Thoracic aorta (tissue), 2 donors: Measurements from ENCODE around the gene NCL. TPM values are rescaled to one million over a fixed set of nuclear protein-coding genes. Genes with fewer than 3 reads are reported as not detected.

Experiments
- ATAC-seq: fragments of 150-250 bp; one replicate; pipeline ENCODE4 v1.8.0; 2017; ENCODE audit warnings: low read depth; ENCODE audit not compliant: insufficient number of reproducible peaks, low FRiP score
- DNase-seq: peaks from one replicate; pipeline ENCODE4 v3.0.0-alpha.2; 2020; ENCODE audit warnings: low spot score
- H3K27ac ChIP-seq, 2 donors: fragments of 200-600 bp; sonication (generic); 1 replicate in 1 of 2; 2 replicates in 1 of 2; pipeline ENCODE4 v1.5.1; 2016; ENCODE audit warnings: mild to moderate bottlenecking in 2 of 2, moderate library complexity in 2 of 2
- H3K27me3 ChIP-seq: fragments of 200-600 bp; sonication (generic); replicated peaks from 2 replicates; pipeline ENCODE4 v1.6.0; 2016; ENCODE audit warnings: mild to moderate bottlenecking; ENCODE audit not compliant: insufficient read depth
- H3K36me3 ChIP-seq: fragments of 200-600 bp; sonication (generic); one replicate; pipeline ENCODE4 v1.5.1; 2016
- H3K4me1 ChIP-seq, 2 donors: fragments of 200-600 bp; sonication (generic); 1 replicate in 1 of 2; 2 replicates in 1 of 2; pipeline versions ENCODE4 v1.5.1 to v1.6.0; 2016; ENCODE audit warnings: low read depth in 2 of 2, mild to moderate bottlenecking in 1 of 2; ENCODE audit not compliant: control insufficient read depth in 1 of 2
- H3K4me3 ChIP-seq: fragments of 200-600 bp; sonication (generic); 2 replicates; pipeline ENCODE4 v1.5.1; 2016; ENCODE audit warnings: mild to moderate bottlenecking
- H3K9me3 ChIP-seq: fragments of 200-600 bp; sonication (generic); 2 replicates; pipeline ENCODE4 v1.5.1; 2016
- CTCF ChIP-seq: fragments of 200-600 bp; sonication (generic); IDR thresholded peaks from one replicate; pipeline ENCODE4 v1.5.1; 2019; ENCODE audit warnings: antibody characterized with exemption
- total RNA-seq, 2 donors: library from RNA; depleted of rRNA; stranded (reverse); fragments of >200 nt; gene quantifications; one replicate each; pipeline versions ENCODE4 v1.1.0 to v1.2.3, GENCODE V29; 2016

NCL gene
- total RNA-seq, 2 donors from 2014 or later = 80.4 to 210 TPM

DNA sequence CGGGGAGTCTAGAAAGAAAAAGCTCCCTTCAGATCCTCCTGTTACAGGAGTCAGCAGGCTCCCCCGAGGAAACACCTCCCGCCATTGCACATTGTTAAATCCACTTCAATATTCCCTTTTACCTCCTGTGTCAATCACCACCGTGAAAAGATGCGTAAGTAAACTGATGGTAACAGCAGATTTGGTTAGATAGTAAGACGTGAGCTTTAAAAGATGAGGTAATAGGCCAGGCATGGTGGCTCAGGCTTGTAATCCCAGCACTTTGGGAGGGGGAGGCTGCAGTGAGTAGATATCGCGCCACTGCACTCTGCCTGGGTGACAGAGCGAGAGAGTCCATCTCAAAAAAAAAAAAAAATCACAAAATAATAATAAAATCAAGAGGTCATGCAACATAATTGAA, 15.2 kb upstream of the NCL start:
- ATAC-seq = no peak
- H3K27ac ChIP-seq = no peak overlapping the region
- no peaks in the 10 kb centered on the region for H3K36me3 ChIP-seq

GRCh38 chr2:231476920-231477319, 12.6 kb upstream of the NCL start:
- H3K4me1 ChIP-seq = peaks cover 0 to 9% of the 10 kb centered on the region in 2 donors
- no peak for DNase-seq
- H3K27me3 ChIP-seq = no peaks in the 10 kb centered on the region
- no peak for TF ChIP-seq CTCF
- H3K27ac ChIP-seq = no peak overlapping the region
- H3K36me3 ChIP-seq = no peaks in the 10 kb centered on the region
- H3K4me3 ChIP-seq = no peak overlapping the region
- no peak for ATAC-seq
- H3K9me3 ChIP-seq = no peaks in the 10 kb centered on the region

More for the DNA sequence above, 15.2 kb upstream of the NCL start:
- no peaks in the 10 kb centered on the region for H3K27me3 ChIP-seq
- H3K4me3 ChIP-seq = no peak overlapping the region
- no peak for TF ChIP-seq CTCF
- peaks cover 0 to 11% of the 10 kb centered on the region in 2 donors for H3K4me1 ChIP-seq
- DNase-seq = no peak
- no peaks in the 10 kb centered on the region for H3K9me3 ChIP-seq

DNA sequence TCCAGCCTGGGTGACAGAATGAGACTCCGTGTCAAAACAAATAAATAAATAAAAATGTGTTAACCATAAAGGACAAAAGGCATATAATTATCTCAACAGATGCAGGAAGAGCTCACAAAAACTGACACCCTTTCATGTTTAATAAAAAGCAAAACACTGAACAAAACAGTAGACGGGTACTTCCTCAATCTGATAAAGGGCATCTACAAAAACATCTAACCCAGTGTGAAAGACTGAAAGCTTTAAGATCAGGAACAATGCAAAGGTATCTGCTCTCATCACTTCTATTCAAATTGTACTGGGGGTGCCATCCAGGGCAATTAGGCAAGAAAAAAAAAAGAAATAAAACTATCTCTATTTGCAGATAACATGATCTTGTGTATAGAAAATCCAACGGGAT, 11.7 kb upstream of the NCL start:
- no peak for ATAC-seq

GRCh38 chr2:231472816-231473215, 8.5 kb upstream of the NCL start:
- Histone ChIP-seq H3K36me3 (no peaks in the 10 kb centered on the region), H3K9me3 (no peaks in the 10 kb centered on the region), H3K27ac (no peak overlapping the region), H3K27me3 (no peaks in the 10 kb centered on the region), H3K4me1 (peaks cover 0 to 7% of the 10 kb centered on the region in 2 donors), H3K4me3 (no peak overlapping the region)
- DNase-seq (no peak), ATAC-seq (no peak)
- TF ChIP-seq CTCF = no peak

More for the DNA sequence above, 11.7 kb upstream of the NCL start:
- H3K36me3 ChIP-seq = no peaks in the 10 kb centered on the region
- H3K9me3 ChIP-seq = no peaks in the 10 kb centered on the region
- no peak for TF ChIP-seq CTCF
- peaks cover 0 to 7% of the 10 kb centered on the region in 2 donors for H3K4me1 ChIP-seq
- no peak overlapping the region for H3K4me3 ChIP-seq
- H3K27ac ChIP-seq = no peak overlapping the region
- DNase-seq = no peak
- no peaks in the 10 kb centered on the region for H3K27me3 ChIP-seq

DNA sequence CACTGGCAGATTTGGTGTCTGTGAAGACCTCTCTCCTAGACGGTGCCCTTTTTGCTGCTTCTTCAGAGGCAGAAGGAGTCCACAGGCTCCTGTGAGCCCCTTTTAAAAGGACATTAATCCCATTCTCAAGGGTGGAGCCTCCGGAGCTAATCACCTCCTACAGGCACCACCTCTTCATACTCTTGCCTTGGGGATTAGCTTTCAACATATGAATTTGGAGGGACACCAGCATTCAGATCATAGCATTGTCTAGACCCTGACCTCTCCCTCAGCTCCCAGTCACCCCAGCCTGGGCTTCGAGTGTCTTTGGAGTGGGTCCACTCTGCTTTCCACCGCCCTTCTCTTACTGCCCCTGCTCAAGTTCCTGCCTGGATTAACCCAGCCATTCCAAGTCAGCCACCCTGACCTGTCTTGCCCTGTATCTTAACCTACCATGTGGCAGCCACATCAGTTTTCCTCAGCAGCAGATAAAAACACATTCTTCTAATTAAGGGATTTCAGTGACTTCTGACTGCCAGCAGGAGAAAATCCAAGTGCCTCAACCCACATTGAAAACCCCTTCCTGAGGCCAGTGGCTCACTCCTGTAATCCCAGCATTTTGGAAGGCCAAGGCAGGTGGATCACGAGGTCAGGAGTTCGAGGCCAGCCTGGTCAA, 6.1 kb upstream of the NCL start:
- Histone ChIP-seq H3K27ac (no peak overlapping the region), H3K4me1 (peaks cover 2 to 10% of the 10 kb centered on the region in 2 donors), H3K4me3 (no peak overlapping the region), H3K9me3 (no peaks in the 10 kb centered on the region), H3K36me3 (no peaks in the 10 kb centered on the region), H3K27me3 (no peaks in the 10 kb centered on the region)
- no peak for TF ChIP-seq CTCF
- no peak for DNase-seq
- ATAC-seq = no peak
